ENCODE data around the gene G6PC1. TPM values are rescaled to one million over a fixed set of nuclear protein-coding genes. Genes with fewer than 3 reads are reported as not detected.
"Not testable (repeated sequence)": the region's sequence is repeated elsewhere in the genome, so short reads cannot be mapped to it uniquely, and the experiment has no call there.

G6PC1 gene
- total RNA-seq, 1 experiment from 2014 or later: not detected

DNA sequence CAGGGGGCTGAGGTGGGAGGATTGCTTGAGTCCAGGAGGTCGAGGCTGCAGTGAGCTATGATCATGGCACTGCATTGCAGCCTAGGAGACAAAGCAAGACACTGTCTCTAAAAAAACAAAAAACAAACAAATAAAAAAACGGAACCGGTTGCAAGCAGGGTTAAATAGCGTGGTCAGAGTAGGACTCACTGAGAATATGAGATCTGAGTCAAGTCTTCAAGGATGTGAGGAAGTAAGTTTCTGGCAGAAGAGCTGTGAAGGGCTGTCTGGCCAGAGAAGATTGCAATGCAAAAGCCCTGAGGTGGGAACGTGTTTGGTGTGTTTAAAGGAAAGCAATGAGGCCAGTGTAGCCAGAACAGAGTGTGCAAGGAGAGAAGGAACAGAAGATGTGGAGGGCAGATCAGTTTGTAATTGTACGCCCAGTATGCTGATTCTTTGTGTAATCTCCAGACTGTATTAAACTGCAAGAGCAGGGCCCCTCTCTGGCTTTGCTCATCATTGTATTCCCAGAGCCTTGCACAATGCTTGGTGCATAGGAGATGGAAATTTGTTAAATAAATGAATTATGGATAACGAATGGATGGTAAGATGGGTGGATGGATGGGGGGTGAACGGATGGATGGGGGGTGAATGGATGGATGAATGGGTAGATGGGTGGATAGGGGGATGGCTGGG lies 6.3 kb downstream of the G6PC1 start:
- H3K27ac ChIP-seq: no peak overlapping the region
- H3K27me3 ChIP-seq: peaks cover 7% of the 10 kb centered on the region; the same call in 1 of the 2 replicates
- DNase-seq: no peak
- H3K4me1 ChIP-seq: no peaks in the 10 kb centered on the region
- H3K36me3 ChIP-seq: no peaks in the 10 kb centered on the region
- no peaks in the 10 kb centered on the region for H3K9me3 ChIP-seq (replicated peaks)
- H3K4me3 ChIP-seq: no peak overlapping the region

DNA sequence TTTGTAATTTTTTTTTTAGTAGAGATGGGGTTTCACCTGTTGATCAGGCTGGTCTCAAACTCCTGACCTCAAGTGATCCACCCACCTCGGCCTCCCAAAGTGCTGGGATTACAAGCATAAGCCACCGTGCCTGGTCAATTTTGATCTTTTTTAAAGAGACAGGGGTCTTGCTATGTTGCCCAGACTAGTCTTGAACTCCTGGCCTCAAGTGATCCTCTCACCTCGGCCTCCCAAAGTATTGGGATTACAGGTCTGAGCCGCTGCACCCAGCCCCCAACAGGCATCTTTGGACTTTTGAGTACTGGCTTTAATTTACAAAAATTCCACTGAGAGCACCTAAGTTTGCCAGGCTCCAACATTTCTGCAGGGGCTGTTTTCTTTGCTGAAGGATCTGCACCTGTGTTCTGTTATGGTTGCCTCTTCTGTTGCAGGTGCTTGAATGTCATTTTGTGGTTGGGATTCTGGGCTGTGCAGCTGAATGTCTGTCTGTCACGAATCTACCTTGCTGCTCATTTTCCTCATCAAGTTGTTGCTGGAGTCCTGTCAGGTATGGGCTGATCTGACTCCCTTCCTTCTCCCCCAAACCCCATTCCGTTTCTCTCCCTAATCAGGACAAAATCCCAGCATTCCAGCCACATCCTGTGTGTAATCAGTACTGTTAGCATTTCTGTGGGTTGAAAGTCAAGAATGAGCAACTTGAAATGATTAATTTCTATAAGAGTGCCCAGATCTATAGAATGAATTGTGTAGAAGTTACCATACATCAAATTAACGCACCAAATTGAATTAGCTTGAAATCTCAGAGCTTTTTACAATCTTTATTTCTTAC lies 8.5 kb downstream of the G6PC1 start:
- H3K9me3 ChIP-seq (replicated peaks): no peaks in the 10 kb centered on the region
- no peak overlapping the region for H3K27ac ChIP-seq
- no peak for DNase-seq
- H3K4me1 ChIP-seq: no peaks in the 10 kb centered on the region
- no peaks in the 10 kb centered on the region for H3K36me3 ChIP-seq
- H3K27me3 ChIP-seq: peaks cover 4% of the 10 kb centered on the region; the same call in 1 of the 2 replicates
- H3K4me3 ChIP-seq: no peak overlapping the region

DNA sequence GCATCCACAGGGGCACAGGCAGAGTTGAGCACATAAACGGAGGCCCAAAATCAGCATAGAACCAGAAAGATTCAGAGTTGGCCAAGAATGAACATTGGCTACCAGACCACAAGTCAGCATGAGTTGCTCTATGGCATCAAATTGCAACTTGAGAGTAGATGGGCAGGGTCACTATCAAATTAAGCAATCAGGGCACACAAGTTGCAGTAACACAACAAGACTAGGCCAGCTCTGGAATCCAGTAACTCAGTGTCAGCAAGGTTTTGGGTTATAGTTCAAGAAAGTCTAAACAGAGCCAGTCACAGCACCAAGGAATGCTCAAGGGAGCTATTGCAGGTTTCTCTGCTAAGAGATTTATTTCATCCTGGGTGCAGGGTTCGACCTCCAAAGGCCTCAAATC lies 12.9 kb downstream of the G6PC1 start:
- Histone ChIP-seq H3K4me3 (no peak overlapping the region), H3K27ac (no peak overlapping the region), H3K9me3 (replicated peaks) (no peaks in the 10 kb centered on the region), H3K36me3 (no peaks in the 10 kb centered on the region), H3K27me3 (no peaks in the 10 kb centered on the region; the same call in 1 of the 2 replicates), H3K4me1 (no peaks in the 10 kb centered on the region)
- no peak for DNase-seq

DNA sequence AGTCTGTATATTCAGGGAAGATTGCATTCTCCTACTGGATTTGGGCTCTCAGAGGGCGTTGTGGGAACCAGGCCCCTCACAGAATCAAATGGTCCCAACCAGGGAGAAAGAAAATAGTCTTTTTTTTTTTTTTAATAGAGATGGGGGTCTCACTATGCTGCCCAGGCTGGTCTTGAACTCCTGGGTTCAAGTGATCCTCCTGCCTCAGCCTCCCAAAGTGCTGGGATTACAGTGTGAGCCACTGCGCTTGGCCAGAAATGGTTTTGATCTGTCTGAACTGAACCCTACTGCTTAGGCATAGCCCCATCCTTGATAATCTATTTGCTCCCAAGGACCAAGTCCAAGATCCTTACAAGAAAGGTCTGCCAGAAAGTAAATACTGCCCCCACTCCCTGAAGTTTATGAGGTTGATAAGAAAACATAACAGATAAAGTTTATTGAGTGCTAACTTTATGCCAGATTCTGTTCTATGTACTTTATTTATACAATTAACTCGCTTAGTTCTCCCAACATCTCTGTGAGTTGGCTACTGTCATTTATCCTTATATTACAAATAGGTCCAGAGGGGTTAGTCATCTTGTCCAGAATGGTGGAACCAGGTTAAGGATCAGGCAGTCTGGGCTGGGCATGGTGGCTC lies 13.5 kb downstream of the G6PC1 start:
- no peaks in the 10 kb centered on the region for H3K36me3 ChIP-seq
- H3K27ac ChIP-seq: no peak overlapping the region
- no peaks in the 10 kb centered on the region; the same call in 1 of the 2 replicates for H3K27me3 ChIP-seq
- DNase-seq: no peak
- H3K4me1 ChIP-seq: no peaks in the 10 kb centered on the region
- H3K9me3 ChIP-seq (replicated peaks): no peaks in the 10 kb centered on the region
- H3K4me3 ChIP-seq: no peak overlapping the region

DNA sequence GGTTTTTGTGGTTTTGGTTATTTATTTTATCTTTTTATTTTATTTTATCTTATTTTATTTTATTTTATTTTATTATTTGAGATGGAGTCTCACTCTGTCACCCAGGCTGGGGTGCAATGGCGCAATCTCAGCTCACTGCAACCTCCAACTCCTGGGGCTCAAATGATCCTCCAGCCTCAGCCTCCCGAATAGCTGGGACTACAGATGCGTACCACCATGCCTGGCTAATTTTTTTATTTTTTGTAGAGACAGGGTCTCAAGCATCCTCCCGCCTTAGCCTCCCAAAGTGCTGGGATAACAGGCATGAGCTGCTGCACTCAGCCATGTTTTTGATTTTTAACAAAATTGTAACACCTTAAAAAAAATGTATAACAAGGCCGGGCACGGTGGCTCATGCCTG lies 14.7 kb downstream of the G6PC1 start:
- not testable (repeated sequence) for H3K36me3 ChIP-seq; H3K9me3 ChIP-seq (replicated peaks); H3K27ac ChIP-seq; H3K4me3 ChIP-seq; DNase-seq; H3K27me3 ChIP-seq; H3K4me1 ChIP-seq

DNA sequence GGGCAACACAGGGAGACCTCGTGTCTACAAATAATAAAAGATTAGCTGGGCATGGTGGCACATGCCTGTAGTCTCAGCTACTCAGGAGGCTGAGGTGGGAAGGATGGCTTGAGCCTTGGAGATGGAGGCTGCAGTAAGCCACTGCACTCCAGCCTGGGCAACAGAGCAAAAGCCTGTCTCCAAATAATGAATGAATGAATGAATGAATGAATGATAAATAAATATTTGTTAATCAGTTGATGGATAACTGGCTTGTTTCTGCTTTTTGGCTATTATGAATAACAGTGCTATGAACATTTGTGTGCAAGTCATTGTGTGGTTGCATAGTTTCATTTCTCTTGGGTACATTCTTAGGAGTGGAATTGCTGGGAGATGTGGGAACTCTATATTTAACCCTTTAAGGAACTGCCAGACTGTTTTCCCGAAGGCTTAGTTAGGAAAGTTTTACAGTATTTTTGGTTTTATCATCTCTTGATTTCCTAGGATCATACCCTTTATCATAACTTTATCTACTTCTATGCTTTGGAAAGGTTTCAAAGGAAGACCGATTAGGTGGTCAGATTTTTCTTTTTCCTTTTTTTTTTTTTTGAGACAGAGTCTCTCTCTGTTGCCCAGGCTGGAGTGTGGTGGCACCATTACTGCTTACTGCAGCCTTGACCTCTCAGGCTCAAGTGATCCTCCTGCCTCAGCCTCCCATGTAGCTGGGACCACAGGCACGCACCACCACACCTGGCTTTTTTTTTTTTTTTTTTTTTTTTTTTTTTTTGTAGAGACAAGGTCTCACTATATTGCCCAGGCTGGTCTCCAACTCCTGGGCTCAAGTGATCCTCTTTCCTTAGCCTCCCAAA lies 16.0 kb downstream of the G6PC1 start:
- H3K9me3 ChIP-seq (replicated peaks); H3K4me1 ChIP-seq; DNase-seq; H3K4me3 ChIP-seq; H3K27me3 ChIP-seq; H3K36me3 ChIP-seq; H3K27ac ChIP-seq: not testable (repeated sequence)

DNA sequence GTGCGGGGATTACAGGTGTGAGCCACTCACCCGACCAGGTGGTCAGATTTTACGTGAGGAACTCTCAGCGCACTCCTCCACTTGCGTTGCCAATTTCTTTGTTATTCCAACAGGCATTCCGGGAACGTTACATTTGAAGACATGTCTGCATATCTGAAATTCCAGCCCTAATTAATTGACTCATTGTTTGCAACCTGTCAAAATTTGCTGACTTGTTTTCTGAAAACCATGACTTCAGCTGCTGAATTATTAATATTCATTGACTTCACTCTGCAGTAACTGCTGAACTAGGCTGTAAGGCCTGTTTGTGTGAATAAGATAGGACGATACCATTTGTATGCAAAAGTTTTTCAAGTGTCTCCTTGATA lies 16.6 kb downstream of the G6PC1 start:
- peaks cover 6% of the 10 kb centered on the region for H3K27me3 ChIP-seq
- no peaks in the 10 kb centered on the region for H3K36me3 ChIP-seq
- H3K9me3 ChIP-seq (replicated peaks): no peaks in the 10 kb centered on the region
- H3K27ac ChIP-seq: no peak overlapping the region
- H3K4me3 ChIP-seq: no peak overlapping the region
- no peaks in the 10 kb centered on the region for H3K4me1 ChIP-seq
- no peak for DNase-seq

DNA sequence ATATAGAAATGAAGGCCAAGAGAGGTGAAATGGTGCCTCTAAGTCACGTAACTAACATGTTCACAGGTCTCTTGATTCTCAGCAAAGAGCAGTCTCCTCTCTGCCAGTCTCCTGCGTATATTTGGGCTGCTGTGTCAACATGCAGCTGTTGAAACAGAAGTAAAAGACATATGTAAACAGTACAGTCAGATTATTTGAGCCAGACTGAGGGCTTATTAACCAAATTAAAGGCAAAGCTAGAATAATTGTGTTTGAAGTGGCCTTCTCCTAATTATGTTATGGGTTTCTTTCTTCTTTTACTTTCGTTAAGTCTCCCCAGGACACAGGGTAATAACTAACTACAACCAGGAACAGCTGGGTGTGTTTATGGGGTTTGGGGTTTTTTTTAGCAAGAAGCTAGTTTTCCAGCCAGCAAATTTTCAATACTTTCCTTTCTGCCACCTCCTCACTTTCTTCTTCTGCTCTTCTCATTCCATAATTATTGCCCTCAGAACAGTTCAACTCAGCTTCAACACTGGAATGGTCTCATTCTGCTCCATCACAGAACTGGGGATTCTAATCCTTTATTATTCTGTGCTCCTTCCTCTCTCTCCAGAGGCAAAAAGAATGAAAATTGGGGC lies 18.4 kb downstream of the G6PC1 start:
- Histone ChIP-seq H3K36me3 (no peaks in the 10 kb centered on the region), H3K27me3 (peaks cover 18% of the 10 kb centered on the region), H3K4me1 (no peaks in the 10 kb centered on the region), H3K4me3 (no peak overlapping the region), H3K27ac (no peak overlapping the region), H3K9me3 (replicated peaks) (no peaks in the 10 kb centered on the region)
- no peak for DNase-seq

DNA sequence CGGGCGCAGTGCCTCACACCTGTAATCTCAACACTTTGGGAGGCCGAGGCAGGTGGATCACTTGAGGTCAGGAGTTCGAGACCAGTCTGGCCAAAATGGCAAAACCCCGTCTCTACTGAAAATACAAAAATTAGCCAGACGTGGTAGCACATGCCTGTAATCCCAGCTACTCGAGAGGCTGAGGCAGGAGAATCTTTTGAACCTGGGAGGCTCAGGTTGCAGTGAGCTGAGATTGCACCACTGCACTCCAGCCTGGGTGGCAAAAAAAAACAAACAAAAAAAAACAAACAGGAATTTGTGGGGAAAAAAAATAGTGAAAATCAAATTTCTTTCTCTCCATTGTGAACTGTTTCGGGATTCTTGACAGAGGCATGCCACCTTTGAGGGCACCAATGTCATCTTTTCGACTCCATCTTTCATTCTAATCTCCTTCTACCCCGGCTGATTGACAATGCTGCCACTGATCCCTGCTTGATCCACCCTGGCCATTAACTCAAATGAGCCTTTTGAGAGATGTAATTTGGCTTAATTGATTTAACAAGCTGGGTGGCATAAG lies 19.0 kb downstream of the G6PC1 start:
- H3K36me3 ChIP-seq; H3K27ac ChIP-seq; H3K4me3 ChIP-seq; H3K9me3 ChIP-seq (replicated peaks); H3K4me1 ChIP-seq; DNase-seq: not testable (repeated sequence)
- H3K27me3 ChIP-seq: peaks cover 18% of the 10 kb centered on the region

DNA sequence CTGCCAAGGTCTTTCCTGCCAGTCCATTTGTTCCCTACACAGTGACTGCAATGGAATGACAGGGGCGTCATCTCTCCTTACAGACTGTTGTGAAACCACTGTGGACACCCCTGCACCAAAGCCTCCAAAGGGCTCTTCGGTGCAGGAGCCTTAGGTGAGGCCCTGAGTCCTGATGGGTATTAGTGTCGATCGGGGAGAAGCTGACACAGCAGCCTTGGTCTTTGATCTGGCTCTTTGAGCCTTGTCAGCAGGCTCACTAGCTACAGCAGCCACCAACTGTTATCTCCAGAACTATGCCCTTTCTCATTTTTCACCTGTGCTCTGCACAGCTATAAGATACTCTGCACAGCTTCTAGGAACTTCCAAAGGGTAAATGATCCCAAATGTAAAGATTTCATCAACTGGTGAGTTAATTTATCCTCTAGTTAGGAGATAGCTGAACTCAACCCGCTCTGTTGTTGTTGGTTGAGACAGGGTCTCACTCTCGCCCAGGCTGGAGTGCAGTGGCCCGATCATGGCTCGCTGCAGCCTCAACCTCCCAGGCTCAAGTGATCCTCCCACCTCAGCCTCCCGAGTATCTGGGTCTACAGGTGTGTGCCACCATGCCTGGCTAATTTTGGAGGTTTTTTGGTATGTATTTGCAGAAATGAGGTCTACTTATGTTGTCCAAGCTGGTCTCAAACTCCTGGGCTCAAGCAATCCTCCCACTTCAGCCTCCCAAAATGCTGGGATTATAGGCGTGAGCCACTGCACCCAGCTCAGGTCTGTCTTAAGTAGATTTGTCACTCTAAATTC lies 19.7 kb downstream of the G6PC1 start:
- Histone ChIP-seq H3K27me3 (peaks cover 18% of the 10 kb centered on the region), H3K4me1 (no peaks in the 10 kb centered on the region), H3K36me3 (no peaks in the 10 kb centered on the region), H3K4me3 (no peak overlapping the region), H3K27ac (no peak overlapping the region), H3K9me3 (replicated peaks) (no peaks in the 10 kb centered on the region)
- no peak for DNase-seq

DNA sequence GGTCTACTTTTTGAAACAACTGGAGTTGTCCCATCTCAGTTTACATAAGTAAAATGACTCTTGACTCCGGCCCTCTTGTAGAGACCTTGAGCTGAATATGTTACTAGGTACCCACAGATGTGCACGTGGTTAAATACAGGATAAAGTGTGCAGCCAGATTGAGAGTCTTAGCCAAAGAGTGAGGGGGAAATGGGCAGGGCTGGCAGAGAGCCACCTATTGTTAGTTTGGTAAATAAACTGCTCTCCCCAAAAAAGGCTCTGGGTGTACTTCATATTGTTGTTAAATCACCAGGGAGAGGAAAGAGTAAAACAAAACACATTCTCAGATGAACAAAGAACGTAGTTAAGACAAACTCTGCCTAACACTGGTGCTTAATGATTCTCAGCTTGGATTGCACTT lies 20.3 kb downstream of the G6PC1 start:
- DNase-seq: no peak
- H3K4me1 ChIP-seq: no peaks in the 10 kb centered on the region
- H3K27ac ChIP-seq: no peak overlapping the region
- H3K36me3 ChIP-seq: no peaks in the 10 kb centered on the region
- no peak overlapping the region for H3K4me3 ChIP-seq
- H3K9me3 ChIP-seq (replicated peaks): no peaks in the 10 kb centered on the region
- H3K27me3 ChIP-seq: peaks cover 18% of the 10 kb centered on the region

DNA sequence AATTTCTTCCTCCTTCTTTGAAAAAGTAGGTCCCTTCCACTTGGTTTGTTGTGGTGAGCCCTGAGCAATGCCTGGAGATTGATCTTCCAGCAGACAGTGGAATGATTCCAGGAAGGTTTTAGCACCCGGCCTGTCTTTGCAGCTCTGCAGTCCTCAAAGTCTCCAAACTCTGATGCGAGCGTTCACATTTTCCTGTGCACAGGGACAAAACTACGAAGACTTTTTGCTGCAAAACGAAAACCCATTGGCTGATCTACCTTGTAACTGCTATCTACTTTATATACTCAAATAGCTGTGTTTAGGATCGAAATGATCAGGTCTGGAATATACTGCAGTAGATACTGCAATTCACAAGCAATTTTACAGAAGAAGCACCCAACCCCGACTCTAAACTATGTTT lies 21.7 kb downstream of the G6PC1 start:
- no peak for DNase-seq
- H3K27ac ChIP-seq: no peak overlapping the region

DNA sequence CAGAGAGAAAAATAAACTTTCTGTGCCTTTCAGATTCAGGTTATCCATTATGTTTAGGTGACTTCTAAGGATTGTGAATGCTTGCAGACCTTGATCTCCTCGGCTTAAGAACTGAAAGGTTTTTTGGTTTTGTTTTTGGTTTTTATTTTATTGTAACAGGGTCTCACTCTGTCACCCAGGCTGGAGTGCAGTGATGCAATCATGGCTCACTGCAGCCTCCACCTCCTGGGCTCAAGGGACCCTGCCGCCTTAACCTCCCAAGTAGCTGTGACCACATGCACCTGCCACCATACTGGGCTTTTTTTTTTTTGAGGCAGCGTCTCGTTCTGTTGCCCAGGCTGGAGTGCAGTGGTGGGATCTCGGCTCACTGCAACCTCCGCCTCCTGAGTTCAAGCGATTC lies 22.9 kb downstream of the G6PC1 start:
- not testable (repeated sequence) for DNase-seq; H3K9me3 ChIP-seq (replicated peaks); H3K36me3 ChIP-seq; H3K4me3 ChIP-seq; H3K27ac ChIP-seq; H3K4me1 ChIP-seq
- peaks cover 18% of the 10 kb centered on the region for H3K27me3 ChIP-seq

More for the DNA sequence above, 21.7 kb downstream of the G6PC1 start:
- Histone ChIP-seq H3K4me3 (no peak overlapping the region), H3K27me3 (peaks cover 18% of the 10 kb centered on the region), H3K36me3 (no peaks in the 10 kb centered on the region), H3K9me3 (replicated peaks) (no peaks in the 10 kb centered on the region), H3K4me1 (no peaks in the 10 kb centered on the region)
